Measurements from ENCODE around the gene ZFP2.
"Not testable (repeated sequence)": the region's sequence is repeated elsewhere in the genome, so short reads cannot be mapped to it uniquely, and the experiment has no call there.

ZFP2 gene

GRCh38 chr5:178895615-178896571, at the start of gene ZFP2:
TSS of gene ZFP2 (plus strand) at chr5:178895913. CDS start at chr5:178931314, 35,401 bp downstream.
- no peak for DNase-seq (ENCODE audit: low read depth)

- DNase-seq (ENCODE audit: low read depth) = no peak
These were observed 46.4 kb upstream of the ZFP2 start for GRCh38 chr5:178849316-178849715.

GRCh38 chr5:178851951-178852350, 43.8 kb upstream of the ZFP2 start:
- no peak for DNase-seq (ENCODE audit: low read depth)

- no peak for DNase-seq (ENCODE audit: low read depth)
These were observed 41.4 kb upstream of the ZFP2 start for GRCh38 chr5:178854284-178854683.

- DNase-seq (ENCODE audit: low read depth) = peak; percentile 52
These were observed 35.8 kb upstream of the ZFP2 start, which contains the start of gene ZNF354B for GRCh38 chr5:178859625-178860521. TSS of gene ZNF354B (plus strand) at chr5:178859953. CDS start at chr5:178861048, 1,095 bp downstream.

- DNase-seq (ENCODE audit: low read depth) = not testable (repeated sequence)
These were observed 35.1 kb upstream of the ZFP2 start for GRCh38 chr5:178860615-178861014.

GRCh38 chr5:178861627-178862026, 34.1 kb upstream of the ZFP2 start:
- no peak for DNase-seq (ENCODE audit: low read depth)

- DNase-seq (ENCODE audit: low read depth) = no peak
These were observed 28.8 kb upstream of the ZFP2 start for GRCh38 chr5:178866946-178867345.

GRCh38 chr5:178869577-178869976, 26.1 kb upstream of the ZFP2 start:
- no peak for DNase-seq (ENCODE audit: low read depth)

- DNase-seq (ENCODE audit: low read depth) = no peak
These were observed 25.3 kb upstream of the ZFP2 start for GRCh38 chr5:178870411-178870810.

- no peak for DNase-seq (ENCODE audit: low read depth)
These were observed 23.4 kb upstream of the ZFP2 start for GRCh38 chr5:178872302-178872701.

- not testable (repeated sequence) for DNase-seq (ENCODE audit: low read depth)
These were observed 12.5 kb upstream of the ZFP2 start for GRCh38 chr5:178883115-178883694.

- no peak for DNase-seq (ENCODE audit: low read depth)
These were observed 11.8 kb upstream of the ZFP2 start for GRCh38 chr5:178883815-178884430.

- DNase-seq (ENCODE audit: low read depth) = no peak
These were observed 3.6 kb downstream of the ZFP2 start for GRCh38 chr5:178899289-178899688.

GRCh38 chr5:178902849-178903248, 7.1 kb downstream of the ZFP2 start:
- DNase-seq (ENCODE audit: low read depth) = no peak

GRCh38 chr5:178931846-178932760, 36.4 kb downstream of the ZFP2 start:
- no peak for DNase-seq (ENCODE audit: low read depth)

- no peak for DNase-seq (ENCODE audit: low read depth)
These were observed 45.1 kb downstream of the ZFP2 start, which contains the start of gene ZNF454 for GRCh38 chr5:178940569-178941360. TSS of gene ZNF454 (plus strand) at chr5:178941198. CDS start at chr5:178942792, 1,594 bp downstream.

- DNase-seq (ENCODE audit: low read depth) = no peak
These were observed 45.6 kb downstream of the ZFP2 start for GRCh38 chr5:178941361-178941760.

GRCh38 chr5:178965465-178966055, 69.8 kb downstream of the ZFP2 start:
- DNase-seq (ENCODE audit: low read depth) = no peak

All from stimulated activated CD8-positive, alpha-beta memory T cell treated with anti-CD3 and anti-CD28 coated beads, Interleukin-15, amount 100 ng/mL, for 24 hours (primary cell).